Right ventricle myocardium inferior (tissue), 1 donor: ENCODE results near the gene RNF6. TPM values are rescaled to one million over a fixed set of nuclear protein-coding genes. Genes with fewer than 3 reads are reported as not detected.
A peak's percentile ranks its signal among the peaks of the same experiment; 100 is the strongest.

Experiments used
- ATAC-seq: fragments of 200-7000 bp; cut with Tn5 transposase; one replicate; pipeline ENCODE4 v1.9.1; 2020; ENCODE audit warnings: mild to moderate bottlenecking, moderate library complexity
- DNase-seq: peaks from one replicate; pipeline ENCODE4 v3.0.0; 2021; ENCODE audit errors: missing footprints
- intact Hi-C: fragments of 100-400 bp; cut with DNase I; formaldehyde crosslinking; loops from one replicate; pipeline ENCODE4 v1.11.0; 2022
- total RNA-seq: library from RNA; stranded (reverse); fragmentation: NEBNext Ultra II Directional; extraction: Animal tissue kit (Norgen Biotek cat#: 25700); gene quantifications from one replicate; pipeline ENCODE4 v1.2.1, GENCODE V29; 2021
- donor health status: DM: no; HTN: yes; CAD: no; lungs with severe emphysema.

RNF6 gene
- total RNA-seq, 1 donor from 2014 or later: 19.7 TPM

DNA sequence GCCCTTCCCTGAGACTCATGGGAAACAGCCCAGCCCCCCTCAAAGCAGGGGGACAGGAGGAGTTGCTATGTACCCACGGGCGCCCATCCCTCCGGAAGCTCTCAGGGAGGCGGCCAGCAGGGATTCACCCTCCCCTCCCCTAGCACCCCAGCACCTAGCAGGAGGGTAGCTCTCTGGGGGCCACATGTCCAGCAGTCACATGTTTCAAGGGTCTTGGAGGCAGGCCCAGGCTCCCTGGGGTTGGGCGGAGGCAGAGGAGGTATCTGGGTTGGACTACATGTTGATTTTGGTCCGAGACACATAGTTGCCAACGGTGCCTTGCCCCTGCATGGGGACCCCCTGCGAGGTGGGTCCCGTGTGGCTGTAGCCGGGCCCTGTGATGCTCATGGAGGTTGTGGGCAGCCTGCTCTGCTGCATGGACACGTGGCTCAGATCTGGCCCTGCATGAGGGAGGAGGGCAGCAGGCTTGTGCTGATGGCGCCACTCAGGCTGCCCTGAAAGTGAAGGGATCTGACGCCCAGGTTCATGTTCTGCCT lies 7.0 kb upstream of the RNF6 start:
- ATAC-seq (no peak), DNase-seq (no peak)
- intact Hi-C loops: no loop called here

DNA sequence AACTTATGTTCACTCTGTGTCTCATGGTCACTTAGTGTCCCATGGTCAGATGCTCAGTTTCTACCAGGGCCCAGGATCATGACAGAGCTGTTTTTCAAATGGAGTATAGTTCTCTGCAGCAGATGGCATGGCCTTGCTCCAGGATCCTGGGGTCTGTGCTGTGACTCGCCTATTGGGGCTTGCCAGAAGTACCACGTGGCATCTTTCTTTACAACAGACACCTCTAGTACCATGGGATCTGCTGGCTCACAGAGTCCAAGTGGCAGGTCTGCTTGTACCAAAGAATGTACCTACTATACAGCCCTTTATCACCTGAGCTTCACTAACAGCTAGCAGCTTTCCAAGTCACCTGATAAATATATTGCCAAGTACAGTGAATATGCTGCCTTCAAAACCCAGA lies 6.0 kb upstream of the RNF6 start:
- ATAC-seq: peak; percentile 11
- intact Hi-C loops: no loop called here
- DNase-seq: no peak

DNA sequence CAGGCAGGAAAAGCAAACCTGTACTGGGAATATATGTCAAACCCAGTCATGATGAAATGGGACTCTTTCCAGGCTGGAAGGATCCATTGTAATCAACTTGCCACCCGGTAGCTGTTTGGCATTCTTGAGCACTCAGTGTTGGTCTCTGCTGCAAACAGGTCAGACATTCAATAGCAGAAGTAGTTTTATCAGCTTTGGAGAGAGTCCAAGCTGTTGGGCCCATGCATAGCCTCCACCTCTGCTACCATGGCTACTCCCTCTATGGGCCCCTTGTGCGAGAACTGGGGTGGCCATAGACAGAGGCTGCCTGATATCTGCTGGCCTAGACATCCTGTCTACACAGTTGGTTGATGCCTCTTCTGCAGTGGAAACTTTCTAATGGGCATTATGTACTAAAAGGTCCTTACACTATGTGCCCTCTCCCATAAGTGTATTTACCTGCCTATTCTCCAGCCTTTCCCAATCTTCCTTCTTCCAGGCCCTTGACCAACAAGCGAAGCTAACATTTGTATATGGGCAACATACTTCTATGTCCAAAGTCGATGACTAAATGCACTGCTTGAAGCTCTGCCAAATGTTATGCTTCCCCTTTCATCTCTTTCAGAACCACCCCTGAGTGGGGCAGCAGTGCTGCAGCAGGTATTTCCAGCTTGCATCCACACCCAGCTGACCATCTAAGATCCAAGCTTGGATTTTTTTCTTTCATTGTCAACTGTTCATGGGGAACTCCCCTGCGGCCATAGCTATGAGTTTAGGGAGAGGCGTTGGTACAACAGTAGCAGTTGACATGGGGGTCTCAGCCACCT lies 5.3 kb upstream of the RNF6 start:
- ATAC-seq (no peak), DNase-seq (no peak)
- intact Hi-C loops: no loop called here

DNA sequence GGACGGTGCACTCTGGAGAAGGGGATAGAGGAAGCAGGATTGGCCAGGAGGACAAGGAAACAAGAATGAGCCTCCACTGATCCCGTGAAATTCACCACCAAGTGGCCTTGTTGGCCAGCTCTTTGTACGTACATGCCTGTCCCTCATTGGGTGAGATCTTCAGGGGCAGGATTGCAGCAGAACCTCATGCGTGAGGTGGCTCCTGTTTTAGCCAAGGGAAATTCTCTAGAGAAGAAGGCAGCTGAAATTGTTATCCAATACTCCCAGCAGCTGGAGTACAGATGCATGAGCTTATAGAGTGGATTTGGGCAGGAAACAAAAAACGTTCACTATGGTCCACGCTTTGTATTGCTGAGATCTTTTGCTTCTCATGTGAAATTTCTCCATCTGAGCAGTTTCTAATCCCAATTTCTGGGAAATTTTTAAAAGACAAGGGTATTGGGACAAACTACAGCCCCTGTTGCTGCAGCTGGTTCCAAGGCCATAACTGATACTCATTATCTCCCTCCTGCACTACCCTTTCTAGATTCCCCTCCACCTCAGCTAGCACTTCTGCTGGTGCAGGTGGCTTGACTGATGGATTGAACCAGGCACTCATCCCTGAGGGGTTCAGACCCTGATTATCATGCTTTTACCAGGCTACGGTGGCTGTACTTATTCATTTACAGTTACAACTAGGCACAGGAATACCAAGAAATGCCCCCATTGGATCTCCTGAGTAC lies 3.9 kb upstream of the RNF6 start:
- DNase-seq (no peak), ATAC-seq (no peak)
- intact Hi-C loops: no loop called here

DNA sequence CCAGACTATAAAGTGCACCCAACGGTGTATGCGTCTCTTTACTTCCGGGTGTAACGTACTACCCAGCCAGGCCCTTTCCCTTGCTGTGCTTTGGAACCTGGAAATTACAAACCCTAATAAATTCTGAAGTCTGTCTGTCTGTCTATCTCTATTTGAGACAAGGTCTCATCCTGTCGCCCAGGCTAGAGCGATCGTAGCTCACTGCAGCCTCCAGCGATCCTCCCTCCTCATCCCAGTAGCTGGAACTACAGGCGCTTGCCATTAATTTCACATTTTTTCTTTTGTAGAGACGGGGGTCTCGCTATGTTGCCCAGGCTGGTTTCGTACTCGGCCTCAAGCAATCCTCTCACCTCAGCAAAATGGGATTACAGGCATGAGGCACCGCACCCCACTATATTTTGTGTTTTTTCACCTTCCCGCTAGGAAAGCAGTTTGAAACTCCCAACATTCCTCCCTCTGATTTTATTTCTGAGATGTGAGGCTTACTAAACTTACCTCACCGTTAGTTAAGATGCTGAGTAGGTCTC lies 469 bp upstream of the RNF6 start:
- intact Hi-C loops: loop anchor here (2.0 to 5.0 kb wide), 2 partner anchors 30 to 35 kb away; no protein-coding TSS in a partner anchor
- ATAC-seq: peak; percentile 62
- DNase-seq: no peak

DNA sequence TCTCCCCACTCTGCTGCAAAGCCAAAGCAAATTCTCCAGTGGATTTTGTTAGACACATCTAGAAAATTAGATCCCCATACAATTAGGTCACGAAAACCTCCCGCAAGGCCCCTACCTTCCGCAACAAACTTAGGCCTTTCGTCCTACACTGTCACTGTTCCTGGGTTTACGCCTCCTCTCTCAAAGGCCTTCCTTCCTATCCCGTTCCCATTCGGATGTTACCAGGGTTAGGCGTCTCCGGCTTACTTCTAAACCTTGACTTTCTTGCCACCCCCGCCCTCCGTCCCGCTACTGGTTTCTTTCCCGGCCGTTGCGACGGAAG lies 754 bp downstream of the RNF6 start:
- ATAC-seq (peak; percentile 37), DNase-seq (peak; percentile 65)
- intact Hi-C loops: loop anchor here (5.0 kb wide), 1 partner anchor 34 kb away; no protein-coding TSS in a partner anchor

DNA sequence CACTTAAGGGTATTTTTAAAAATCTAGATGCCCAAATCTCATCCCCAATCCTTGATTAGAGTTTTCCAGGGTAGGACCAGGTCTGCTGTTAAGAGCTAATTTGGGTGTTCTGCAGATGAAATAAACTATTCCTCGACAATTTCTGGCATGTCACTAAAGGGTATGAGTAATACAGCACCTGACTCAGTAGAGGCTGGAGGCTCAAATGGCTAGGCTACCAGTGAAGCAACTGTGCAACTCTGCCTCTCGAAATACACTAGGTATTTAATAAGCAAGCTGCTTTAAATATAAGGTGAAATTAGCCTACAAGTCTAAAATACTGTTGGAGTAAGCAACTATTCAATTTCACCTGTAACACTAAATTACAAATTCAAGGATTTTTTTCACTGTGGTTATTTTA lies 1.5 kb downstream of the RNF6 start:
- no peak for ATAC-seq
- intact Hi-C loops: loop anchor here (5.0 kb wide), 1 partner anchor 33 kb away; no protein-coding TSS in a partner anchor
- DNase-seq: no peak

DNA sequence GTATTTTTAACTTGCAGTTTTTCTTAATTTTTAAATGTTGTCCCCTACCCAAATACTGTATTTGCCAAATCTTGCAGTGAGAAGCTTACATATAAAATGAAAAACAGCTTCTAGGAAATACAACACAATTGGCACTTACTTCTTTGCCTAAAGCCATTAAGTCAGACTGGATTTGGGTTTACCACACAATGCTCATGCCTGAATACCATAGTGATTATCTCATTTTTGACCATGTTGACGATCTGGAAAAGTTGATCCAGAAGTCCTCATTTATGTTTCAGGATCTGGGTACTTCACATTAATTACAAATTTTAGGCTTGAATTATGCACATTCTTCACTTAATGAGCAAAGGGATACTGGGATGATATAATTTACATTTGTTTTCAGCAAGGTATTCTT lies 2.4 kb downstream of the RNF6 start:
- ATAC-seq (no peak), DNase-seq (no peak)
- intact Hi-C loops: loop anchor here (5.0 kb wide), 1 partner anchor 32 kb away; no protein-coding TSS in a partner anchor

DNA sequence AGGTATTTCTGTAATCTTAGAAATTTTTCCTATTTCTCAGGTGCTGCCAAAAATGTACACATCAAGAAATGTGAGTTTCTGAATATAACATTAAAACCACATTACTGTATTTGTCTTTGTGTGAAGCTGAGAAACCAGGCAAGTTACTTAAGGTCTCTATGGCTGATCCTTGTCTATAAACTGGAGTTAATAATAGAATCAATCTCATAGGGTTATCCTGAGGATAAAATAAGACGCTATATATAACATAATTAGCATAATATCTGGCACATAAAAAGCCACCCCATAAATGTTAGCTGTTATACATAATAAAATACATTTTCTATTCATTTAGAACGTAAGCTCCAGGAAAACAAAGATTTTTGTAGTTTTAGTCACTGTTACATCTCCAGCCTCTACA lies 6.1 kb downstream of the RNF6 start:
- no peak for DNase-seq
- intact Hi-C loops: no loop called here
- ATAC-seq: no peak

DNA sequence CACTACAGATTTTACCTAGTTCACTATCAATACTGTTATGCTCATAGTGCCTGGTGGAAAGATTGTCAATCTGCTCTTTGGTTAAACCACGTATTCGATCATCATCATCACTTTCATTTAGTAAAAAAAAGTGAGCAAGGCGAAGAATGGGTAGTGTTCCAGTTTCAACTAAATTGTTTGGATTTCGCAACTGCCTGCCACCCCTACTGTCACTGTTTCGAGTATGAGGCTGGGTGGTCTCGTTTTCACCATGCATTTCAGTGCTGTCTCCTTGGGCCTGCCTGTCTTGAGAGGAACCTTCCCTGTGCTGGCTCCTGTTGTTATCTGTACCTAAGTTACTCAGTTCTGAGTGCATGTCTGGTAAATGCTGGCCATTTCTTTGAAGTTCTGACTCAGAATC lies 8.1 kb downstream of the RNF6 start:
- intact Hi-C loops: no loop called here
- ATAC-seq (no peak), DNase-seq (no peak)

DNA sequence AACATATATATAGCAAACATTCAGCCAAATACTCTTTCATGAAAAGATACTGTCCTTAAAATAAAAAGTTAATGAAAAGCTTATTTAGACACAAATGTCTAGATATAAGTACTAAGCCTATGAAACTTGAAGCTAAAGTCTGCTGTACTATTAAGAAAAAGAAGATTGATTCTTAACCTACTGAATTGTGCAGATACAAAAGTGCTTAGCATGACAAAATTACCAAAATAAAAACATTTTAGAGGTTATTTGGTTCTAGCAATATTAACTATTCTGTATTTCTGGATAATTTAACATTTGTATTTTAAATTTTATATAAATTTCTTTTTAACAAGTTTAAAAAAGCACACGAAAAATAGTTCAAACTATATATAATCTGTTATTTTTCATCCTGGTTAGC lies 8.8 kb downstream of the RNF6 start:
- DNase-seq: no peak

DNA sequence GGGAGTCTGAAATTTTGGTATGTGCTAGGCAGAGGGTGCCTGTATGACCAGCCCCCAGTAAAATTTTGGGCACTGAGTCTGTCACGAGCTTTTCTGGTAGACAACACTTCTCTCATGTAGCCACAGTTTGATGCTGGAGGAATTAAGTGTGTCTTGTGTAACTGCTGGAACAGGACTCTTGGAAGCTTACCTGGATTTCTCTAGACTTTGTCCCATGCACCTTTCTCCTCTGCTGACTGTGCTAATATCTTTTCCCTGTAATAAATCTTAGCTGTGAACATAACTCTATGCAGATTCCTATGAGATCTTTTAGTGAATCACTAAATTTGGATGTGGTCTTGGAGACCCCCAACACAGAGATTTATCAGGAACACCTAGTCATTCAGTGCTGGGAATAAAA lies 13.8 kb downstream of the RNF6 start:
- intact Hi-C loops: no loop called here
- DNase-seq: no peak
- ATAC-seq: no peak

More for the DNA sequence above, 8.8 kb downstream of the RNF6 start:
- ATAC-seq: no peak
- intact Hi-C loops: no loop called here

DNA sequence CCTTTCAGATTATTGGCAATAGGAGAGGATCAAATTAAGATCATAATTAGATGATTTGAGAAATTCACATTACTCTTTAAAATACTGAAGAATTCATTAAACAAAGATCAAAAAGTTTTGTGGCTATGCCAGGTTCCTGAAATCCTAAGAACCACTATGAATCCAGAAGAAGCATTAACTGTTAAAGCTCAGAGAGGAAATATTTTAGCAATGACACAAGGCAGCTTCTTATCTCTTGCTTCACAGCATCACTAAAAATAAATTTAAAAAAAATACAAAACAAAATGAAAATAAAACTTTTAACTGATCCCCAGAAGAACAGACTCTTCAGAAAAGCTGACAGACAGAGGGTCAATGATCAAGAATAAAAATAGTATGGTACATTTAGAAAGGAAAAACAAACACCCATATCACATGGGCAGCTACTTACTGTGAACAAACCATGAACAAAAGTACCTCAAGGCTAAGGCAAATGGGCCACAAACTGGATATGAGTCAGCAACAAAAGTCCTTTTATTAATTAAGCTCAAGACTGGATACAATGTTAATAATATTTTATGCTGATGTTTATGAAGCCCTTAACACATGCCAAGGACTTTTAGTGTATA lies 19.6 kb downstream of the RNF6 start:
- DNase-seq (no peak), ATAC-seq (no peak)
- intact Hi-C loops: no loop called here

DNA sequence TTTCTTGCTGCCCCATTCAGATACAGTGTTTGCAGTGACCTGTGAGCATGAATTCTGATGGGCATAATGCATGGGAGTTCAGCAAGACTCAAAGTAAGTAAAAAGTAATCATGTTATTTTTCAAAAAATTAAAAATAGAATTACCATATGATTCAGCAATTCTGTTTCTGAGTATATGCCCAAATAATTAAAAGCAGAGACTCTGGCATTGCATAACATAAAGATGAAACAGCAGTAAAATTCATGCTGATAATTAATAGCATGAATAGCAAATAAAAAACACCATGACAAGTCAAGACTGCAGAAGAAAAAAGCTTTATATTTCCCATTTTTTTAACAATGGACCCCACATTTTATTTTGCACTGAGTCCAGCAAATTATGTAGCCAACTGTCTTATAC lies 21.3 kb downstream of the RNF6 start:
- intact Hi-C loops: no loop called here
- ATAC-seq (no peak), DNase-seq (no peak)

DNA sequence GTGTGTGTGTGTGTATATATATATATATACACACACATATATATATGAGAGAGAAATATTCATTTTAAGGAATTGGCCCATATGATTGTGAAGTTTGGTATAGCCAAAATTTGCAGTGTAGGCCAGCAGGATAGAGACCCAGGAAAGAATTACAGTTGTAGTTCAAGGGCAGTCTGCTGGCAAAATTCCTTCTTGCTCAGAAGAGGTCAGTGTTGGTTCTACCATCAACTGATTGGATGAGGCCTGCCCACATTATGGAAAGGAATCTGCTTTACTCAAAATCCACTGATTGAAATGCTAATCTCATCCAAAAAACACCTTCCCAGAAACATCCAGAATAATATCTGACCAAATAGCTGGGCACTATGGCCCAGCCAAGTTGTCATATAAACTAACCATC lies 24.0 kb downstream of the RNF6 start:
- no peak for DNase-seq
- intact Hi-C loops: no loop called here

DNA sequence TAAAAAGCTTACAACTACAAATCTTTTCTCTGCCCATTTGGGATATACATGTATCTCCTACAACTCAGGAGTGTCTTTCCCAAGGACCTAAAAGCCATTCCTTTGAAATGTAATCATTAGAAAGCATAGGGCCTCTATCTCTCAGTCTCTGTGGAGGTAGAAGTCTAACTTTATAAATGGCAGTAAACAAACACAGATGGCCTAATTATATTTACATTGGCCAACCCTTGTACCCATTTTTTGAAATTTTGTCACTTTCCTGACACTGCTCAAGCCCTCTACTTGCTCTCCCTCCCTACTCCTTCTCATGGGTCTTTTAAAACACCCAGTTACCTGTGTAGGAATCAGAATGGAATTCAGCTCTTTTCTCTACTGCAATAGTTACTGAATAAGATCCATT lies 24.8 kb downstream of the RNF6 start:
- ATAC-seq (no peak), DNase-seq (no peak)
- intact Hi-C loops: no loop called here

More for the DNA sequence above, 24.0 kb downstream of the RNF6 start:
- ATAC-seq: no peak

DNA sequence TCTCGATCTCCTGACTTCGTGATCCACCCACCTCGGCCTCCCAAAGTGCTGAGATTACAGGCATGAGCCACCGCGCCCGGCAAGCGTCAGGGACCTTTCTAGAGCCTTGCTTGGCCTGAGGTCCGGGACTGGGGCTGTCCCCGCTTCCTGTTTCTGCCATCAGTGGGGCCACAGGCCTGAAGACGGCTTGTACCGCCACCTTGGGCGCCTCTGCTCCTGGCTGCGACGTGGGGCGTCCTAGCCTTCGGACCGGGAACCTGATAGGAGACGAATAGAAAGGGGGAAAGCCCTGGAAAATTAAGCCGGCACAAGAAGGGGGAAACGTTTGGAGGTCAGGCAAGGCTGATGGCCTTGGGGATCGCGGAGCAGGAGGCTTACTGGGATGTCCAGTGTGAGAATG lies 35.1 kb downstream of the RNF6 start:
- intact Hi-C loops: loop anchor here (5.0 kb wide), 1 partner anchor 35 kb away; the partner anchor contains the start of gene RNF6
- DNase-seq (peak; percentile 70), ATAC-seq (no peak)

DNA sequence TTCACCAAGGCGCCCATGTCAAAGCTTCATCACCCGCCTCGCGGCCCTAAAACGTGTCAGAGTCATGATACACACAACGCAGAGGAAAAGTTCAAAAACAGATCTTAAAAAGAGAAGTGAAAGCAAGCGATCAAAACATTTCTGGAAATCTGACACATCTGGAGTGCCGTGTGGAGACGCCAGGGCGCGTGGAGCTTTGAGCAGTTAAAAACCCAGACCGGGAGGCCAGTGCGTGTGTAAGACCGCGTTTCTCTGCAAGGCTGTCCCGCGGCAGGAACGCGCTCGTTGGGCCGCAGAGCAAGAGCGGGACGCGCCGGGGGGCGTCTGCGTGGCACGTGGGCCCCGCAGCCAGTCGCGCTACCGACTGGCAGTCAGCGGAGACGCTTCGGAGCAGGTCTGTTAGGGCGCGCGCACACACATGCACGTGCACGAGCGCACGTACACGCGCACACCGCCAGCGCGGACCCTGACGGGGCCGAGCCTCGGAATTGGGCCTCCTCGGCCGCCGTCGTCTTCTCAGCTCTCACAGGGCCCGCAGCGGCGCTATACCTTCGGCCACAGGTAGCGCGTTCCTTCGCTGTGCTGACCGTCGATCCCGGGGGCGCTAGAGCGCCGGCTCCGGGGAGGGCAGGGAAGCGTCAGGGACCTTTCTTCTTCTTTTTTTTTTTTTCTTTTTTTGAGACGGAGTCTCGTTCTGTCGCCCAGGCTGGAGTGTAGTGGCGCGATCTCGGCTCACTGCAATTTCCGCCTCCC lies 35.8 kb downstream of the RNF6 start:
- DNase-seq (peak; percentile 94), ATAC-seq (peak; percentile 95)
- intact Hi-C loops: loop anchor here (5.0 kb wide), 1 partner anchor 36 kb away; the partner anchor contains the start of gene RNF6
